WI38 (cell line): ENCODE data around the gene GMPPA.

Source experiments
- H3K4me3 ChIP-seq: 2 replicates; pipeline ENCODE4 v1.5.1; 2011; ENCODE audit warnings: low read depth, mild to moderate bottlenecking, control low read depth, low read length
- TF ChIP-seq, protein P1 (sequence below): IDR thresholded peaks from 2 replicates; pipeline ENCODE4 v1.5.1; 2012; ENCODE audit warnings: low read depth, mild to moderate bottlenecking, control low read depth, low read length

Gene GMPPA

DNA sequence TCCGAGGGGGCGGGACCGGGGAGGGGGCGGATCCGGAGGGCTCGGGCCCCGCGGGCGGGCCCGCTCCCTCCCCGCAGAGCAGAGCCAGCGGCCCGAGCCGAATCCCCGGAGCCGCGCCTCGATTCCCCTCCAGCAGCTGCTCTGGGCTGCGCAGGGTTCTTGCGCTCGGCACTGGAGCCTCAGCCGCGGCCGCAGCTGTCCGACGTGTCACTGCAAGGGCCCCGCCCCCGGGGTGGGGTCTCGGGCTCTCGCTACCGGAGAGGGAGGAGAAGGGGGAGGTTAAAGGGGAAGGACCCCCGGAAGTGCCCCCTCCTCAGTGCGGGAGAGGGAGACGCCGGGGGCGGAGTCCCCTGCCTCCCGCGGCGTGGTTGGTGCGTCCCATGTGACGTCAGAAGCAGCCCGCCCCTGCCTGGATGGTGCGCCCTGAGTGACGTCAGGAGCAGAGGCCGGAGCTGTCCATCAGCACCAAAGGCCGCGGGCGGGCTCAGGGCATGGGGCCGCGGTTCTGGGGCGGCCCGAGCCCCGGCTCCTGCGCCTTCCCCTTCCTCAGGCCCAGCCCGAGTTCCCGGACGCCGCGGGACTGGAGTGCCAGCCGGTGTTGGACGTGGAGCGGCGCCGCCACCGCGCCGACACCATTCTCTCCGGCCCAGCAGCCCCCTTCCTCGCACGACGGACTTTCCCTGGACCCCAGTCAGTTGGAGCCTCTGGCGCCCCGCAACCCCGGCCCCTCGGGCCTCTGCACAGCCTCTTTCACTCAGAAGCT lies 45.1 kb downstream of the GMPPA start, which contains the start of the genes CHPF and TMEM198:
TSS of gene CHPF (minus strand) at position 214 of the 763 bp plus-strand sequence. CDS start 271 bp downstream, outside the sequence.
TSS of gene TMEM198 (plus strand) at position 433 of the 763 bp plus-strand sequence. CDS start 700 bp downstream, outside the sequence.
- H3K4me3 ChIP-seq: peak within 1 kb of the TSS; percentile 82
- TF ChIP-seq, protein P1, sequence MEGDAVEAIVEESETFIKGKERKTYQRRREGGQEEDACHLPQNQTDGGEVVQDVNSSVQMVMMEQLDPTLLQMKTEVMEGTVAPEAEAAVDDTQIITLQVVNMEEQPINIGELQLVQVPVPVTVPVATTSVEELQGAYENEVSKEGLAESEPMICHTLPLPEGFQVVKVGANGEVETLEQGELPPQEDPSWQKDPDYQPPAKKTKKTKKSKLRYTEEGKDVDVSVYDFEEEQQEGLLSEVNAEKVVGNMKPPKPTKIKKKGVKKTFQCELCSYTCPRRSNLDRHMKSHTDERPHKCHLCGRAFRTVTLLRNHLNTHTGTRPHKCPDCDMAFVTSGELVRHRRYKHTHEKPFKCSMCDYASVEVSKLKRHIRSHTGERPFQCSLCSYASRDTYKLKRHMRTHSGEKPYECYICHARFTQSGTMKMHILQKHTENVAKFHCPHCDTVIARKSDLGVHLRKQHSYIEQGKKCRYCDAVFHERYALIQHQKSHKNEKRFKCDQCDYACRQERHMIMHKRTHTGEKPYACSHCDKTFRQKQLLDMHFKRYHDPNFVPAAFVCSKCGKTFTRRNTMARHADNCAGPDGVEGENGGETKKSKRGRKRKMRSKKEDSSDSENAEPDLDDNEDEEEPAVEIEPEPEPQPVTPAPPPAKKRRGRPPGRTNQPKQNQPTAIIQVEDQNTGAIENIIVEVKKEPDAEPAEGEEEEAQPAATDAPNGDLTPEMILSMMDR: no peak

DNA sequence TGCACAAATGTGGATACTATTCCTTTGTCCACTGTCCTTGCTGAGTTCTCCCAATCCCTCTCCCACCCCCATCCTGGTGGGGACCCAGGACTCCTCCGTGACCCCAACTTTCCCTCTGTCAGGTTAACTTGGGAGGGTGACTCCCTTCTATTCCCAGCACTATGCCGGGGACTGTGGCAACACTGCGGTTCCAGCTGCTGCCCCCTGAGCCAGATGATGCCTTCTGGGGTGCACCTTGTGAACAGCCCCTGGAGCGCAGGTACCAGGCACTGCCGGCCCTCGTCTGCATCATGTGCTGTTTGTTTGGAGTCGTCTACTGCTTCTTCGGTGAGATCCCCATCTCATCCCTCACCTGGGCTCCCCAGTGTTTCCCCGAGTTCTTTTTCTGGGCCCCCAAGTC lies 45.9 kb downstream of the GMPPA start:
- H3K4me3 ChIP-seq: peak overlapping the region; percentile 82; the same call in 1 of the 2 replicates
- TF ChIP-seq, protein P1: no peak

DNA sequence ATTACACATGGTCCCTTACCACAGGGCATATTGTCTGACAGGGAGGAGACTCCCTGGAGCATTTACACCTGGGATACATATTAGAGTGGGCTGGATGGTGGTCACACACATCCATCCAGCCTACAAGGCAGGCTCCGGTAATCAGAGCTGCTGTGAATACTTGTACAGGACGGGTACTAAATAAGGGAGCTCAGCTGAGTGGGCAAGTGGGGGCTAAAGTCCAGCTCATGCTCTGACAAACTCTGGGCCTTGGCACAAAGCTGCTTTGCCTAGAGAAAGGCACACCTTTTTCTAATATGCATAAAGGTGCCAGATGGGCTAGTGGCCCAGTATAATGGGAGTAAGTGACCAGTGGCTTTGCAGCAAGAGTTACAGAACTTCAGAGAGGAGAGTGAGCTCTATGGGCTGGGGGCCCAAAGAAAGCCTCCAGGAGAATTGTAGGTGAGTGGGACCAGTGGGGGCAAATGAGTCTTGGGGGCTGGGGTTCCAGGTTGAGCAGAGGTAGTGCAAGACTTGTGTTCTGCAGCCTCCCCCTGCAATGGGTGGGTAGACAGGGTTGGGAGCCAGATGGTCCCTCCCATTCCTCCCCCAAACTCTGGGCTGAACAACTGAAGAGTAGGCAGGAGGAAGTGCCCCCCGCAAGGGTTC lies 46.7 kb downstream of the GMPPA start:
- TF ChIP-seq, protein P1: no peak
- no peak overlapping the region for H3K4me3 ChIP-seq

DNA sequence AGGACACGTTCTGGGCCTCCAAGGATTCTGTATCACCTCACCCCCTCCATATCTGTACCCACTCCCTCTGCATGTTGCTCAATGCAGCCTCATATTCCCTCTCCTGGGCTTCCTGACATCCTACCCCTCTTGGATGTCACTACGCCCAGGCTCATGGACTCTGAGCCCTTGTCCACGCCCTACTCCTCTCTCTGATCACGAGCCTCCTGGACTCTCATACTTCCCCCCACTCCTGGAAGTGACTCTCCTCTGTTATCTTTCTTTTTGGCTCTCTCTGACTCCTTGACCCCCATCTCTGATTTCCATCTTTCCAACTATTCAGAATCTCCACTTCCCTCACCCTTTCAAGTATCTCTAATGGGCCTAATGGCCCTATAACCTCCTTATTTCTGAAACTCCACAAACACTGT lies 47.3 kb downstream of the GMPPA start:
- TF ChIP-seq, protein P1: no peak
- no peak overlapping the region for H3K4me3 ChIP-seq

DNA sequence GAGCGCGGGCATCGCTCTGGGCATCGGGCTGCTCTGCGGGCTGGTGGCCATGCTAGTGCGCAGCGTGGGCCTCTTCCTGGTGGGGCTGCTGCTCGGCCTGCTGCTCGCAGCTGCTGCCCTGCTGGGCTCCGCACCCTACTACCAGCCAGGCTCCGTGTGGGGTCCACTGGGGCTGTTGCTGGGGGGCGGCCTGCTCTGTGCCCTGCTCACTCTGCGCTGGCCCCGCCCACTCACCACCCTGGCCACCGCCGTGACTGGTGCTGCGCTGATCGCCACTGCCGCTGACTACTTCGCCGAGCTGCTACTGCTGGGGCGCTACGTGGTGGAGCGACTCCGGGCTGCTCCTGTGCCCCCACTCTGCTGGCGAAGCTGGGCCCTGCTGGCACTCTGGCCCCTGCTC lies 48.9 kb downstream of the GMPPA start:
- no peak overlapping the region for H3K4me3 ChIP-seq
- TF ChIP-seq, protein P1: no peak

DNA sequence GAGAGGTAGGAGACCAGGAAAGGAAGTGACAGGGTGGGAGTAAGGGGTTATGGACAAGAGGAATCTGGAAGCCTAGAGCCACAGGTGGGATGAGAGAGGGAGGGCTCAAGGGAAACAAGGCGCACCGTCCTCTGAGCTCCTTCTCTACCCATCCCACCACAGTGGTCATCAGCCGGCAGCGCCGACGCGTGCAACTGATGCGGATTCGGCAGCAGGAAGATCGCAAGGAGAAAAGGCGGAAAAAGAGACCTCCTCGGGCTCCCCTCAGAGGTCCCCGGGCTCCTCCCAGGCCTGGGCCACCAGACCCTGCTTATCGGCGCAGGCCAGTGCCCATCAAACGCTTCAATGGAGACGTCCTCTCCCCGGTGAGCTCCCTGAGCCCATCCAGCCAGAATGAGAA lies 50.3 kb downstream of the GMPPA start:
- TF ChIP-seq, protein P1: no peak
- no peak overlapping the region for H3K4me3 ChIP-seq

DNA sequence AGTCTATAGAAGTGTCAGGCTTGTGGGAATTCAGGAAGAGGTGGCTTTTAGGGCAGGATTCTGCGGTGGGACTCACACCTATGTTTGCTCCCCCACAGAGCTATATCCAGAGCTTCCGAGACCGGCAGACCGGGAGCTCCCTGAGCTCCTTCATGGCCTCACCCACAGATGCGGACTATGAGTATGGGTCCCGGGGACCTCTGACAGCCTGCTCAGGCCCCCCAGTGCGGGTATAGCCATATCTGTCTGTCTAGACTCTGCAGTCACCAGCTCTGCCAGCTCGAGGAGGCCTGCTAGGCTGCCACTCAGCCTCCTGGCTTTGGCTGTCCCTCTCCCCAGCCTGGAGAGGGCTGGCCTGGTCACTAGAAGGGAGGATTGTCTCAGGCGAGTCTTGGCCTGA lies 50.9 kb downstream of the GMPPA start:
- TF ChIP-seq, protein P1: no peak
- no peak overlapping the region for H3K4me3 ChIP-seq
